NCI-H748 (cell line): ENCODE measurements around the gene DLG2.

Experiments used
- DNase-seq: peaks from one replicate; lab custom pipeline; 2025; ENCODE audit not compliant: unreplicated experiment; lab: John Stamatoyannopoulos, UW

The DLG2 gene

DNA sequence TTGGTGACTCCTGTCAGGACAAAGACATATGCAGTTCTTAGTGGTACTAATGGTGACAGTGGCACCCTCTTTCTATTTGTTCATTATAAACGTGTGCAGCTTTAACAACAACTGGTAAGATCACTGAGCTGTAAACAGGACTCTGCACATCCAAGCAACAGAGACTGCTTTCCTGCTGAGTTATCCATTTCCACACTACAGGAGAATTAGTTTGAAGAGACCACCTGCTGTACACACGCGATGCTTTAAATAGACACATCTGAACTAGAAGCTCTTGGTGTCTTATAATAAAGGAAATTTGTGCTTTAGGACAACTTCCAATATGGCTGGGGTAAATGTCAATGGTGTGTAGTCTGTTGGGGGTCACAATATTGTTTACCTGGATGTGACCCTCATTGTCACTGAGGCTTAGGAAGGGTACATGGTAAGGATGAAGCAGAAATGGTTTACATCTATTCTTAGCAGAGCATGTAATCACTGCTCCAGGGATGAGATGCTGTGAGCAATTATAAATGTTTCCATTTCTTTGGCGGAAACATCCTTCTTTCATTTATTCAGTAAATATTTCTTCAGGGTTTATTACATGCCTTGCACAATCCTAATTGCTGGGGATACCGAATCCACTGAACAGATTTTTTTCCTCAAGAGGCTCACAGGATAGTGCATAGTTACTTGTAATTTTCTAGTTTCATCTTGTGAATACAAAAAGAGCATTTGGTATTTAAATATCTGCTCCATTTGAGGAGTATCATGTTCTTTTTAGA, 1987.0 kb downstream of the DLG2 start:
- DNase-seq: peak; percentile 71

DNA sequence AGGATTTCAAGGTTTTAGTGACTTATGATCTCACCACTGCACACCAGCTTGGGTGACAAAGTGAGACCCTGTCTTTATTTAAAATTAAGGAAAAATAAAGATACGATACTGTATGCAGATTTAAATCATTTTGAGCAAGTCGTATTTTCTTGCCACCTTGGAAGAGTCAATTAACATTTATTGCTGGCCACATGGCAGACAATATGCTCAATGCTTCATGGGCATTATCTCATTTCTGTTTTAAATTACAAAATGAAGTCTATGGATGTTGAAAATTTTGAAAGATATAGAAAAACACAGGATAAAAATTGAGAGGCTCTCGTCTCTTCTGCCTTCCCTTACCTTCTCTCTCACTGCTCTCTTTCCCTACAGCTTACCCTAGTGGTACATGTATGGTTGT, 1992.0 kb downstream of the DLG2 start:
- DNase-seq: no peak

DNA sequence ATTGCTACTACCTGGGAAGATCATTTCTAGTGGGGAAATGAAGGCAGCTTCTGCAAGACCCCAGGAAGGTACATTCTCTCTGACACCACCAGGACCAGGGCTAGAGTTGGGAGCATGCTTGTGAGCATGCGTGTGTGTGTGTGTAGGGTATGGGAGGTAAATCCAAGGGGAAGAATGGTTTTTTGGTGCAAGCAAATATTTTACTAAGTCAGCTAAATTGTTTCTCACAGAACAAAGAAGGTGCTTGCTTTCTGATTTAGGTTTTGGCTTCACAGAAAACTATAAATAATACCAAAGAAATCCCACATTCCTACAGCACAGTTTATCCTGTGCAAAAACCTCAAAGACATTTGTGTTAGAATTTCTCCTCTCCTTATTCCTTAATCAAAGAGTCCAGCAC, 1996.9 kb downstream of the DLG2 start:
- DNase-seq: no peak

DNA sequence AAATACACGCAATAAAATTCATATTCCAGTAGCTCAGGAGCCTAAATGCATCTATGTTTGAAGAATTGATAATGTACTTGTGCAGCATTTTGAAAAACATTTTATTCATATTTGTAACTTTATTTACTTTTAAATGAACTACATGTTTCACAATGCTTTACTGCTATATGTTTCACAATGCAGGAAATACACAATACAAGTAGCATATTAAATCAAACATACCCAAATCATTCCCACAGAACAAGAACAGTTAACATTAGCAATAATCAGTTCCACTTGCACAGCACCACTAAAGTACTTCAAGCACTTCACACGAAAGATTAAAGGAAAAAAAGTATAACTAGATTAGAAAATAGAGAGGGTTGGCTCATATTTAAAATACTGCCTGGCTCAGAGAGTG, 1997.4 kb downstream of the DLG2 start:
- no peak for DNase-seq

DNA sequence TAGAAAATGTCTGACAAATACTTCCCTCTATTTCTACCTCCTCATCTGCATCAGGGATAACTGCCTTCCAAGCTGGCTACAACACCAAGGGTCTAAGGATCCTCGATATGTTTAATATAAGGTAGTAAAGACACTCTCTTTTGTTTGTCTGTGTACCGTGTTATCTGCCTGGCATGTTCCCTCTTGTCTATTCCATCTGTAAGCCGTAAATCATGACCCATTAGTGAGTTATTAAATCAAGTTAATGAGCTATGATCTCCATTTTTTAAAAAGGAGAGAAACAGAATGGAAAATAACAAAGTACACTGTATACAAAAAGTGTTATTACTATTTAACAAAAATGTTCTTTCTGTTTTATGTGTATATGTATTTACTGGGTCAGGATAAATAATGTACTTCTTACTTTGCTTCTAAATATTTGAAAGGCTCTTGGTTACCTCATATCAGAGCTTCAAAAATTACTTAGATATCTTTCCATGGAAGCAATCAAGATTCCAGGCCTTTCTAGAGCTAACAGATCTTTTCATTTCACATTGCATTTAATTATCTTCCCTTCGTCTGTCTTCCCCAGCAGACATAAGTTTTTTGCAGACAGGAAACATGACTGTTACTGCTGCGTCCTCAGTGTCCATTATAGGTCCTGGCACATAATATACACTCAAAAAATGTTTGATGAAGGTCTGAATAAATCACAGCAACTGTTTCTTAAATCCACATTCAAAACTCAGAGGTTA, 1998.4 kb downstream of the DLG2 start:
- peak; percentile 50 for DNase-seq

DNA sequence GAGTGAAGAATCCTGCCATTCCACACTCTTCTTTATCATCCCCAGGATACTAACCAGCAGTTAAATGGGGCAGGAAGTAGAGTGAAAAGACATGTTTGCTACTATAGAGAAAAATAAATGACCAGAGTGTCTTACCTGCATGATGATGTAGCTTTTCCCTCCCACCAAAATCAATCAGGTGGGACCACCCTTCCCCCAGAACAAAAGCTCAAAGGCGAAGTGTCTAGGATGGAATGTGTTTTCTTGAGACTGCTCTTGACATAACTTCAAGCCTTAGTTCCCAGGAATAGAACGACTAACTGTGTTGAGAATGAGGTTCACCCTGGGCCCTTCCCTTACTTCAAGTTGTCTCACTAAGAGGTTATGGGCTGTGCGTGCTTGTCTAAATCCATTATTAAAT, 2001.8 kb downstream of the DLG2 start:
- no peak for DNase-seq

DNA sequence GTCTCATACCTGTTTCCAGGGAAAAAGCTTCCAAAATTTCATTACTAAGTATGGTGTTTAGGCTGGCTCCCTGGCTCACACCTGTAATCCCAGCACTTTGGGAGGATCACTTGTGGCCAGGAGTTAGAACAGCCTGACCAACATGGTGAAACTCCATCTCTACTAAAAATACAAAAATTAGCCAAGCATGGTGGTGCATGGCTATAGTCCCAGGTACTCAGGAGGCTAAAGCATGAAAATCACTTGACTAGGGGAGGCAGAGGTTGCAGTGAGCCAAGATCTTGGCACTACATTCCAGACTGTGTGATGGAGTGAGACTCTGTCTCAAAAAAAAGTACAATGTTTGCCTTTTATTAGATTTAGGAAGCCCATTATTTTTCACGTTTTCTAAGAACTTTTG, 2009.5 kb downstream of the DLG2 start:
- DNase-seq: no peak

DNA sequence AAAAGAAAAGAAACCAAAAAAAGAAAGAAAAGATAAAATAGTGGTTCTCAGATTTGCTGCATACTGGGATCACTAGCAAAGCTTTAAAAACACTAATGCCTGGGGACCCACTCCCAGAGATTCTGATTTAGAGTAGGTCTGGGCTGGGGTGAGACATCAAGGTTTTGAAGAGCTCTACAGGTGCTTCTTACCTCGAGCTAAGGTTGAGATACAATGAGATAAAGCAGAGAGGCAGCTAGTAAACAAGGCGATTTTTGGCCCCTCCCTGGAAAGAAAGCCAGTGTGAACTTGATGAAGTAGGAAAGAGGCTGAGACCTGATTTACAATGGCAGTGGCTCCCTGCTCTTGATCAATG, 2013.4 kb downstream of the DLG2 start:
- no peak for DNase-seq

DNA sequence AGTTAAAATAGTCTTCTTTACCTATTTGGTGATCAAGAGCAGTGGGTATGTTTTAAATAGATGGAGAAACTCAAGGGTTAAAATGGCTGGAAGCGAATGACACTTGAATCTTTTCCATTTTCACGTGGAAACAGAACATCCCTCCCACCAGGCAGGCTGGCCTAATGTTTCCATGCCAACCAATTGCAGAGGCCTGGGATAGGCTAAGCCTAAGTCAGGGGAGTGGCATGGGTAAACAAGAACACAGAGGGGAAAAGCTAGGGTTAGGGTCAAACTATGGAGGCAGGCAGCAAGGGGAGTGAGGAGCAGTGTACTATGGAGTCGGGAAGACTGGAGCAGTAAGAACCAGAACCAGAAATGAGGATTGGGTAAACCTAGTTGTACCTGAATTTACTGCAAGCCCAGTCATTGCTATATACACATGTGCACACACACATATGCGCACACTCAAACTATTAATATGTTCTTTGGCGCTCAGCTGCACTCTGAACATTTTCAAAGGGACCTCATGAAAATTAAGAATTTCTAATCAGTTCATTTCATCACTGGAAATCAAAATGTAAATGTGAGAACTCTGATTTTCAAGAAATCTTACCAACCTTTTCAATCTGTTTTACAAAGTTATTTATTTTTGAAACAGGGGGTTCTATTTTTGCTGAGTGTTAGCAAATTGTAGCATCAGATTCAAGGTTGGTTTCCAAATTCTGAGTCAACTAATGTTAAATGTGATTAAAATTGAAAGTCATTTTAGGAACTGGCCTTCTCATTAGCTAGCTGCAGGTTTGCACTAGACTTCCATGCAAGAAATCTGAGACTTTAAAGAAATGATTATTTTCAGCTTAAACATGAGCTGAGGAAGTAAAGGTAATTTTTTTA, 2014.0 kb downstream of the DLG2 start:
- DNase-seq: peak; percentile 76

DNA sequence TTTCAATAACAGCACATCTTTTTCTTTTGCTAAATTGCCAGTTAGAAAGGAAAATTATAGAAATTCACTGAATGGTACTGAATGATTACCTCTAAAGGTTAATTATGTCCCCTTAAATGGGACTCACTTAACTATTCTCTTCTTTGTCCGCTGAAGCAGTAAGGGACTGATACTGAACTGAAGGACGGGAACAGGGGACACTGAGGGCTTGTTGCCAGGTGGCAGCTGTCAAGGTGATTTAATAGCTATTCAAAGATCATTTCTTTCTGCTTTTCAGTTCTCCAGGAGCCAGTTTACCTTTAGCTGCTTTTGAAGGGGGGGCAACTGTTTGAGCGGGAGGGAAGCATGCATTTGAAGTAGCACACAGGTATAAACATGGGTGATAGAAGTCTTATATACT, 2015.5 kb downstream of the DLG2 start:
- DNase-seq: peak; percentile 95

DNA sequence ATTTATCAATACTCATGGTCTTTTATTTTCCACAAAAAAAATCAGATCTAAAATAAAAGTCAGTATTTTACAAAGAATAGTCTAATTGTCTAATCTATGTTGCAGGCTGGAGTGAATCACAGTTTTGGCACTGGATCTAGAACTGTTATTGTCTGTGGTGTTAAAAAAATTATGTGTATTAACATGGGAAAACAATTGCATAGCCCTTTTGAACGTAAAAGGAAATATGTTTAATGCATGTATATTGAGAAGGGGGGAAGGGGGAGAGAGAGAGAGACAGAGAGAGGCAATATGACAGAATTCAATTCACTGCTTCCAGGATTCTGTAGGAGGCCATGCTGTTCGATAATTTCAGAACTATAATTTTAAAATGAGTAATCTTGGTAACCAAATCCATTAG, 2016.1 kb downstream of the DLG2 start:
- DNase-seq: no peak

DNA sequence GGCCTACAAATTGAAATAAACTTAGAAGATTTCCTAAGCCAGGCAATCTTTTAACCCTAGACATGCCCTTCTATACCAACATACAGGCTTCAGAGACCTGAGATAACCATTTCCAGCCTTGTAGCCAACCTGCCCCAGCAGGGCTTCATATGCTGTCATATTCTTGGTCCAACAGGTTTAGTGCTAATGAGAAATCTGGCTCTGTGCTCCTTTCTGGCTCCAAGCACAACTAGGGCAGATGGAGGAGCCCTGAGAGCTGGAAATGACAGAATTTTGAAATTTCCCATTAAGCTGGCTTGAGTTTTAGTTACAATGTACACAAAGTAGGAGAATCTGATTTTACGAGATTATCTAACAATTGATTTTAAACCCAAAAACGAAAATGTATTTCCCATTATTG, 2018.0 kb downstream of the DLG2 start:
- no peak for DNase-seq

DNA sequence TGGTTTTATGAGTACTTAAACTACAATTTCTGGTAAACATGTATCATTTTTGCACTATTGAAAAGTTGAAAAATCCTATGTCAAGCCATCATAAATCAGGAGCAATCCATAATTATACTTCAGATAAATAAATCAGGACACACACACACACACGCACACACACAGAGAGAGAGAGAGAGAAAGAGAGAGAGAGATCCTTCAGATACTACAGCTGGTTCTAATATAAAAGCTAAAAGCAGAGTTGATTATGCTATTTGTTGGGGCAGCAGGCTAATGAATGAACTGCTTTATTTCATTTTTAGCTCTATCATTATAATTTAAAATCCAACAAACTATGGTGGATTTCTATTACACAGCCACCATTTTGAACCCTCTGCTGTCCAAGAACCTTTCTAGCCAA, 2018.6 kb downstream of the DLG2 start:
- DNase-seq: no peak

DNA sequence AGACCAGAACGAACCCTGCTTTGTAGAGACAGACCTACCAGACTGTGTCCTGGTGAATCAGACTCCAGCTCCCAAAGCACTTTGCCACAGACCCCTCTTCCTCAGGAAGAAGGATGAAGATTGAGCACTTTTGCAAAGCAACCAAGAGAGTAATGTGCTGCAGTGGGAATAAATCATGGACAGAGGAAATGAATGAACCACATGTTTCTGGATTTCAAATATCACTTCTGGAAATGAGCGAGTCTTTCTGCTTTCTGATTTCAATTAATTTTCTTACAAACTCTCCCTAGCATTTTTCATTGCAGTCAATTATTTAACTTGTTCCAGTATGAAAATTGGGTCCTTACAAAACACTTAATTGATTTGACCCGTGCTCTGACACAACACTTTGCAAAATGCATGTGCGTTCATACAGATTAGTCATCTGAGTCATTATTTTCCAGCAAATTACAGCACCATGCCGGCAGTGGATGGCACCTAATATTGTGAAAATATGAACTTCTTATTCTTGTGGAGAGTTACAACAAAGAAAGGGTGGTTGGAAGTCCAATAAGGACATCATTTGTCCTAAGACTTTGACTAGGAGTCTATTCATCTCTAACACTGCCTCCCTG, 2025.1 kb downstream of the DLG2 start:
- DNase-seq: no peak

DNA sequence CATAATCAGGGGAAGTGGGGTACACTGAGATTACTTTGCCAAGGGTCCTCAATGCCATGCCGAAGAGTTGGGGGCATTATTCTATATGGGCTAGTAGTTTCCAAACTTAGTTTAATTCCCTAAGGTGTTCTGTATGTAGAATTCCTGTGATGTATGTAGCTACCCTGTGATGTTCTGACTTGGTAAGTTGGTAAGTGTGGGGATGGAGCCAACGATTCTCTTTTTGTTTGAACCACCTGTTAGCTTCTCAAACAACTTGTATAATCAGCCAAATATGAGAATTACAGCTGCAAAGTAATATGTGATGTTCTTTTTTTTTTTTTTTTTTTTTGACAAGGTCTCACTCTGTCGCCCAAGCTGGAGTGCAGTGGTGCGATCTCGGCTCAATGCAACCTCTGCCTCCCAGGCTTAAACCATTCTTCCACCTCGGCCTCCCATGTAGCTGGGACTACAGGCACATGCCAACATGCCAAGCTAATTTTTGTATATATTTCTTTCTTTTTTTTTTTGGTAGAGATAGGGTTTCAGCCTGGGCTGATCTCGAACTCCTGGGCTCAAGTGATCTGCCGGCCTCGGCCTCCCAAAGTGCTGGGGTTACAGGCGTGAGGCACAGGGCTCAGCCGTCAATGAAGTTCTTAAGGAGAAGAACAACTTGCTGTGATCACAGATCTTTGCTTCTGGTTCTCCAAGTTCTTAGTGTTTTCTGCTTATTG, 2025.8 kb downstream of the DLG2 start:
- DNase-seq: no peak

DNA sequence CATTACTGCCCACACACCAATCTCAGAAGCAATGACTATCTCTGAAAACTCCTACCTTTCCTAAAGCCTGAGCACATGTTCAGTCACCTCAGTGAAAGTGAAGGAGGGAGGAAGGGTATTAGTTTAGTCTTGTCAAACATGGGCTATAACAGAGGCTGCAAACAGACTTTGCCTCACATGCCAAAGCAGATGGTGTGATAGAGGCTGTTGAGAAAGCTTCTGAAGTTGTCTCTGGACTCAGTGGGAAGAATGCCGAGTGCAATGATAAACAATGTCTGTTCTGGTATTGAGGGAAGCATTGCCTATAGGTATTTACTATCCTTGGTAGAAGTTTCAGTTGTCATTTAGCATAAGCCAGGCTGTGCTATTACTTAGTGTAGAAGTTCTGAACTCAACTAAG, 2026.5 kb downstream of the DLG2 start:
- no peak for DNase-seq

DNA sequence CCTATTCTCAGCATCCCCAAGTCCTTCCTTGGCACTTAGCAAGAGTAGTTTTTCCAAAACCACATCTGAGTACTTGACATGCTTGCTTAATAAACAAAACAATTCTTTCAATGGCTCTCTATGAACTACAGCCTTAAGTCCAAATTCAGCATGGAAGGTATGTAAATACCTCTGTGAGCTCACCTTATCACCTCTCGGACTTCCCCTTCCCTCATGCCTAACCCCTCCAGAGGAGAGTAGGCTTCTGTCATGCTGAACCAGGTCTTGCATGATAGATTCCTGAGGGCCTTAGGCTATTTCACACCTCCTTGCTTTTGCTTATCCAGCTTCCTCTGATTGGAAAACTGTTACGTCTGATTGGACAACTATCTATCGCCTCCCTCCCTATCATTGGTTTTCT, 2028.1 kb downstream of the DLG2 start:
- no peak for DNase-seq

DNA sequence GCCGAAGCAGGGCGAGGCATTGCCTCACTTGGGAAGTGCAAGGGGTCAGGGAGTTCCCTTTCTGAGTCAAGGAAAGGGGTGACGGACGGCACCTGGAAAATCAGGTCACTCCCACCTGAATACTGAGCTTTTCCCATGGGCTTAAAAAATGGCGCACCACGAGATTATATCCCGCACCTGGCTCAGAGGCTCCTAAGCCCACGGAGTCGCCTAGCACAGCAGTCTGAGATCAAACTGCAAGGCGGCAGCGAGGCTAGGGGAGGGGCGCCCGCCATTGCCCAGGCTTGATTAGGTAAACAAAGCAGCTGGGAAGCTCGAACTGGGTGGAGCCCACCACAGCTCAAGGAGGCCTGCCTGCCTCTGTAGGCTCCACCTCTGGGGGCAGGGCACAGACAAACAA, 2039.3 kb downstream of the DLG2 start:
- DNase-seq: peak; percentile 9

DNA sequence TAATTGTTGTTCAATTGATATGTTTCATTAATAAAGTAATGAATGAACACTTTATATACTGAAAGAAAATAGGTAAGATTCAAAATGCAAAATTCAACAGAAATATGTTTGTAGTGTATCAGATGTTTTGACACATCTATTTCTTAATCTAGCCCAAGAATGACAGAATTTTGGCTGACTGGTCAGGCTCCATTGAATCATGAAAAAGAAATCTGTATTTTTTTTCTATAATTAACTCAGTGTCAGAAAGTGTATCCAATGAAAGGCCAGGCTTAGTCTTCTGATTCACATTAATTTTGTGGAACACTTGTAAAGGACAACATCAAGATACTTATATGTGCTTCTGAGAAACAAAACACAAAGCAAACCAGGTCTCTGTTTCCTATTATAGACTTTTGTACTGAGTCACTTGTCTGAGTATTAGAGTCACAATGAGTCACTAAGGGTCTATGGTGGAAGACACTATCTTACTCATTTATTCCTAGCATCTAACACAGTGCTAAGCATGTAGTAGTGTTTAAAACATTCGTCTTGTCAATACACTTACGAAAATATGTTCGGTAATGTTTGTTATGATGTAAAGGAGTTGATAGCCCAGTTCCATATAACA, 2043.3 kb downstream of the DLG2 start:
- DNase-seq: no peak

DNA sequence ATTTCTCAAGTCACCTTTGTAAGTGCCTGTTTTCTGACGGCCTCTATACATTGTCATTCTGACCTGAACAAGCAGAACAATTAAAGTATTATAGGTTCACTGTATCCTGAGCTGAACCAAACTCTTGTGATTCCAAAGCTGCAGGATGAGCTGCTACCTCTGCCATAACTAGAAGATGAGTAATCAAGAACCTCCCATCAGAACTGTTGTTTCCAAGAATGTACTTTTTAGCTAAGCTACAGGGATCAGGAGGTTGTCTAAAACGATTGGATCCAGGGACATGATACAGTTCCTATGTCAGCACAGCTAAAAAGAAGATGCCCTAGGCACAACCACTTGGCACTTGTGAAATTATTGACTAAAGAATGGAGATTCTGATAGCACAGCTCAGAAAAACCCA, 2052.6 kb downstream of the DLG2 start:
- no peak for DNase-seq
